A549 (cell line): Measurements from ENCODE around the gene TSC22D1. TPM values are rescaled to one million over a fixed set of nuclear protein-coding genes. Genes with fewer than 3 reads are reported as not detected.

ENCODE experiments used
- ATAC-seq, 2 experiments: fragments of 200-7000 bp in 1 of 2; fragments of >200 bp in 1 of 2; cut with Nextera tagmentation in 1 of 2; cut with Tn5 transposase in 1 of 2; 3 replicates each; pipeline versions ENCODE4 v1.8.0 to v1.9.1; 2018 to 2020; ENCODE audit warnings: mild to moderate bottlenecking in 1 of 2, moderate library complexity in 1 of 2
- CTCF ChIA-PET: fragments of 300-600 bp; sonication (Branson Sonifier 250); formaldehyde crosslinking; extraction: SDS; loops from one replicate; lab custom pipeline; 2021; ENCODE audit warnings: antibody characterized with exemption, inconsistent platforms; lab: Yijun Ruan, JAX
- POLR2A ChIA-PET: fragments of 350-600 bp; formaldehyde crosslinking; extraction: SDS; loops from one replicate; lab custom pipeline; 2021; ENCODE audit warnings: antibody characterized with exemption, inconsistent platforms; lab: Yijun Ruan, JAX
- DNase-seq, 2 experiments: peaks; one replicate each; pipeline versions ENCODE4 v3.0.0 to v3.0.0-alpha.2; 2011 to 2016; ENCODE audit warnings: low read depth in 1 of 2, low spot score in 1 of 2
- FAIRE-seq: peaks from 2 replicates; lab custom pipeline; 2011; peaks lifted over from hg19 to GRCh38; lab: Jason Lieb, UNC
- H3K27ac ChIP-seq, 2 experiments: fragments of >200 bp; sonication (Bioruptor Twin); formaldehyde crosslinking; 3 replicates each; pipeline ENCODE4 v1.5.1; 2016 to 2017
- H3K4me1 ChIP-seq: fragments of >200 bp; sonication (Bioruptor Twin); formaldehyde crosslinking; 3 replicates; pipeline ENCODE4 v1.6.1; 2016
- H3K4me2 ChIP-seq: fragments of >200 bp; sonication (Bioruptor Twin); formaldehyde crosslinking; 3 replicates; pipeline ENCODE4 v1.6.1; 2016
- H3K4me3 ChIP-seq: fragments of >200 bp; sonication (Bioruptor Twin); formaldehyde crosslinking; 3 replicates; pipeline ENCODE4 v1.5.1; 2016
- H3K9me3 ChIP-seq: fragments of >200 bp; sonication (Bioruptor Twin); formaldehyde crosslinking; 3 replicates; pipeline ENCODE4 v1.6.1; 2016
- CBX8 ChIP-seq: fragments of 200-600 bp; sonication (generic); IDR thresholded peaks from 2 replicates; pipeline ENCODE4 v1.6.1; 2016
- CEBPB ChIP-seq, 2 experiments: fragments of >200 bp in 1 of 2; sonication (Bioruptor Twin) in 1 of 2; formaldehyde crosslinking in 1 of 2; IDR thresholded peaks; 2 replicates each; pipeline ENCODE4 v1.6.1; 2012 to 2016
- CHD2 ChIP-seq: fragments of 150-350 bp; IDR thresholded peaks from 2 replicates; pipeline ENCODE4 v1.6.1; 2014; ENCODE audit warnings: low read length; ENCODE audit not compliant: partially characterized antibody
- CHD4 ChIP-seq: fragments of 200-600 bp; sonication (generic); IDR thresholded peaks from 2 replicates; pipeline ENCODE4 v1.6.1; 2016; ENCODE audit warnings: antibody characterized with exemption, mild to moderate bottlenecking, borderline replicate concordance
- ESRRA ChIP-seq: fragments of 150-350 bp; IDR thresholded peaks from 2 replicates; pipeline ENCODE4 v1.6.1; 2014; ENCODE audit warnings: mild to moderate bottlenecking, low read length, borderline replicate concordance
- FOSB ChIP-seq: fragments of 250-450 bp; sonication (Bioruptor Pico); IDR thresholded peaks from 2 replicates; pipeline ENCODE4 v1.5.0; 2020; ENCODE audit warnings: mild to moderate bottlenecking, moderate library complexity
- GATA3 ChIP-seq: IDR thresholded peaks from 2 replicates; pipeline ENCODE4 v1.6.1; 2012; ENCODE audit warnings: borderline replicate concordance
- HDAC2 ChIP-seq: fragments of 200-600 bp; sonication (generic); IDR thresholded peaks from 2 replicates; pipeline ENCODE4 v1.6.1; 2016
- HOXA7 ChIP-seq: fragments of 250-450 bp; sonication (Bioruptor Pico); IDR thresholded peaks from 2 replicates; pipeline ENCODE4 v1.5.0; 2020; ENCODE audit warnings: mild to moderate bottlenecking, moderate library complexity
- HOXB13 ChIP-seq: fragments of 250-450 bp; sonication (Bioruptor Pico); IDR thresholded peaks from 2 replicates; pipeline ENCODE4 v1.5.0; 2020; ENCODE audit warnings: low read depth, mild to moderate bottlenecking, moderate library complexity
- HOXB5 ChIP-seq: fragments of 250-450 bp; sonication (Bioruptor Pico); IDR thresholded peaks from 2 replicates; pipeline ENCODE4 v1.5.0; 2020; ENCODE audit warnings: mild to moderate bottlenecking, moderate library complexity
- KDM5A ChIP-seq: fragments of 200-600 bp; sonication (generic); IDR thresholded peaks from 2 replicates; pipeline ENCODE4 v1.6.1; 2016; ENCODE audit warnings: antibody characterized with exemption, mild to moderate bottlenecking
- MAZ ChIP-seq: fragments of 150-350 bp; IDR thresholded peaks from 2 replicates; pipeline ENCODE4 v1.6.1; 2014; ENCODE audit warnings: antibody characterized with exemption, low read depth, low read length, borderline replicate concordance
- MYC ChIP-seq: IDR thresholded peaks from 2 replicates; pipeline ENCODE4 v1.6.1; 2012; ENCODE audit warnings: mild to moderate bottlenecking, inconsistent platforms, low read length, improper control_type of control experiment, borderline replicate concordance
- NFE2L2 ChIP-seq: fragments of 150-350 bp; conservative IDR thresholded peaks from 2 replicates; pipeline ENCODE4 v1.6.1; 2014; ENCODE audit warnings: low read length
- NPAS2 ChIP-seq: fragments of 250-450 bp; sonication (Bioruptor Pico); IDR thresholded peaks from 2 replicates; pipeline ENCODE4 v1.8.0; 2022; ENCODE audit warnings: mild to moderate bottlenecking, moderate library complexity, borderline replicate concordance
- PHF8 ChIP-seq: fragments of 200-600 bp; sonication (generic); IDR thresholded peaks from 2 replicates; pipeline ENCODE4 v1.6.1; 2016; ENCODE audit warnings: low read depth, mild to moderate bottlenecking, antibody characterized with exemption, moderate library complexity, borderline replicate concordance
- RARB ChIP-seq: fragments of 250-450 bp; sonication (Bioruptor Pico); IDR thresholded peaks from 2 replicates; pipeline ENCODE4 v1.8.0; 2021; ENCODE audit warnings: mild to moderate bottlenecking, moderate library complexity
- RCOR1 ChIP-seq: fragments of 150-350 bp; IDR thresholded peaks from 2 replicates; pipeline ENCODE4 v1.6.1; 2014; ENCODE audit warnings: antibody characterized with exemption, low read length, low read depth
- RFX5 ChIP-seq: fragments of 450-650 bp; IDR thresholded peaks from 2 replicates; pipeline ENCODE4 v1.7.1; 2014; ENCODE audit warnings: antibody characterized with exemption, mild to moderate bottlenecking, moderate library complexity
- SREBF2 ChIP-seq: fragments of 450-650 bp; IDR thresholded peaks from 2 replicates; pipeline ENCODE4 v1.6.1; 2014; ENCODE audit warnings: mild to moderate bottlenecking, moderate library complexity
- TFCP2L1 ChIP-seq: fragments of 250-450 bp; sonication (Bioruptor Pico); IDR thresholded peaks from 2 replicates; pipeline ENCODE4 v1.5.0; 2021; ENCODE audit warnings: mild to moderate bottlenecking
- ZNF302 ChIP-seq: fragments of 250-450 bp; sonication (Bioruptor Pico); IDR thresholded peaks from 2 replicates; pipeline ENCODE4 v1.9.0; 2021; ENCODE audit warnings: inconsistent platforms, mild to moderate bottlenecking, moderate library complexity
- WGBS: methylation state at CpG from one replicate; pipeline ENCODE4 v1.1.6; 2017; ENCODE audit errors: missing lambda C conversion rate; 5-methylcytosine and 5-hydroxymethylcytosine counted together
- polyA plus RNA-seq, 4 experiments: library from polyadenylated mRNA; depleted of rRNA in 3 of 4; stranded (reverse); fragments of >200 nt; fragmentation: RNase III in 1 of 4; extraction: RNeasy Plus Mini Kit Qiagen cat#74134 plus additional on column Dnase treatment in 1 of 4; gene quantifications; 2 replicates in 3 of 4; 3 replicates in 1 of 4; pipeline ENCODE4 v1.2.3, GENCODE V29; 2011 to 2017
- TF ChIP-seq, protein P1 (sequence below): fragments of 200-600 bp; sonication (generic); IDR thresholded peaks from 2 replicates; pipeline ENCODE4 v1.6.1; 2016; ENCODE audit warnings: antibody characterized with exemption, mild to moderate bottlenecking, moderate library complexity
- TF ChIP-seq, protein P2 (sequence below): fragments of 250-450 bp; sonication (Bioruptor Pico); IDR thresholded peaks from 2 replicates; pipeline ENCODE4 v1.5.0; 2020; ENCODE audit warnings: low read depth, mild to moderate bottlenecking, moderate library complexity
- TF ChIP-seq, protein P3 (sequence below): IDR thresholded peaks from 2 replicates; pipeline ENCODE4 v1.6.1; 2012
- TF ChIP-seq, protein P4 (sequence below): IDR thresholded peaks from 2 replicates; pipeline ENCODE4 v1.6.1; 2012
- TF ChIP-seq, protein P5 (sequence below): fragments of >200 bp; sonication (Bioruptor Twin); formaldehyde crosslinking; IDR thresholded peaks from 2 replicates; pipeline ENCODE4 v1.6.1; 2016
- TF ChIP-seq, protein P6 (sequence below): fragments of 250-450 bp; sonication (Bioruptor Pico); IDR thresholded peaks from 2 replicates; pipeline ENCODE4 v1.5.0; 2021; ENCODE audit warnings: mild to moderate bottlenecking, moderate library complexity, borderline replicate concordance
- TF ChIP-seq, protein P7 (sequence below): fragments of 450-650 bp; IDR thresholded peaks from 2 replicates; pipeline ENCODE4 v1.6.1; 2014; ENCODE audit warnings: antibody characterized with exemption

TSC22D1 gene
- polyA plus RNA-seq, 2 of the 4 experiments (the other 2 are of a cell fraction): 66.8 to 196 TPM

DNA sequence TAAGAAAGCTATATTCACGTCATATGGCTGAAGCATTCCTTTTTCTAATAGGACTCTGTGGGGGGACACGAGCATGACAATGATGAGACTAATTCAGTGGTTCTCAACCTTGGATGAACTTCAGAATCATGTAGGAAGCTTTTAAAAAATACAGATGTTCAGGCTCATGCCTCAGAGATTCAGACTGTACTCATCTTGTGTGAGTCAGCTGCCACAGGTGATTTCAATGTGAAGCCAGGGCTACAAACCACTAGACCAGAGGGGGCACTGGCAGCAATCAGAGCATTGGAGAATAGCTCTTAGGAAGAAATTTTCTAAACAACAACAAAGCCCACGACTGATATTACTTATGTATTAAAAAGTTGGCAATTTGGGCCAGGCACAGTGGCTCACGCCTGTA lies 110.8 kb downstream of the TSC22D1 start:
- DNase-seq: no peak
- FAIRE-seq: no peak
- Histone ChIP-seq H3K4me1 (no peaks in the 10 kb centered on the region), H3K4me3 (no peak overlapping the region), H3K9me3 (no peaks in the 10 kb centered on the region), H3K4me2 (no peak overlapping the region), H3K27ac (no peak overlapping the region)
- 87% methylated on average over 4 of the region's 4 CpGs for WGBS
- no peak for TF ChIP-seq RFX5
- TF ChIP-seq, protein P1, sequence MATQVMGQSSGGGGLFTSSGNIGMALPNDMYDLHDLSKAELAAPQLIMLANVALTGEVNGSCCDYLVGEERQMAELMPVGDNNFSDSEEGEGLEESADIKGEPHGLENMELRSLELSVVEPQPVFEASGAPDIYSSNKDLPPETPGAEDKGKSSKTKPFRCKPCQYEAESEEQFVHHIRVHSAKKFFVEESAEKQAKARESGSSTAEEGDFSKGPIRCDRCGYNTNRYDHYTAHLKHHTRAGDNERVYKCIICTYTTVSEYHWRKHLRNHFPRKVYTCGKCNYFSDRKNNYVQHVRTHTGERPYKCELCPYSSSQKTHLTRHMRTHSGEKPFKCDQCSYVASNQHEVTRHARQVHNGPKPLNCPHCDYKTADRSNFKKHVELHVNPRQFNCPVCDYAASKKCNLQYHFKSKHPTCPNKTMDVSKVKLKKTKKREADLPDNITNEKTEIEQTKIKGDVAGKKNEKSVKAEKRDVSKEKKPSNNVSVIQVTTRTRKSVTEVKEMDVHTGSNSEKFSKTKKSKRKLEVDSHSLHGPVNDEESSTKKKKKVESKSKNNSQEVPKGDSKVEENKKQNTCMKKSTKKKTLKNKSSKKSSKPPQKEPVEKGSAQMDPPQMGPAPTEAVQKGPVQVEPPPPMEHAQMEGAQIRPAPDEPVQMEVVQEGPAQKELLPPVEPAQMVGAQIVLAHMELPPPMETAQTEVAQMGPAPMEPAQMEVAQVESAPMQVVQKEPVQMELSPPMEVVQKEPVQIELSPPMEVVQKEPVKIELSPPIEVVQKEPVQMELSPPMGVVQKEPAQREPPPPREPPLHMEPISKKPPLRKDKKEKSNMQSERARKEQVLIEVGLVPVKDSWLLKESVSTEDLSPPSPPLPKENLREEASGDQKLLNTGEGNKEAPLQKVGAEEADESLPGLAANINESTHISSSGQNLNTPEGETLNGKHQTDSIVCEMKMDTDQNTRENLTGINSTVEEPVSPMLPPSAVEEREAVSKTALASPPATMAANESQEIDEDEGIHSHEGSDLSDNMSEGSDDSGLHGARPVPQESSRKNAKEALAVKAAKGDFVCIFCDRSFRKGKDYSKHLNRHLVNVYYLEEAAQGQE: no peak
- no peak for TF ChIP-seq HDAC2
- TF ChIP-seq, protein P2, sequence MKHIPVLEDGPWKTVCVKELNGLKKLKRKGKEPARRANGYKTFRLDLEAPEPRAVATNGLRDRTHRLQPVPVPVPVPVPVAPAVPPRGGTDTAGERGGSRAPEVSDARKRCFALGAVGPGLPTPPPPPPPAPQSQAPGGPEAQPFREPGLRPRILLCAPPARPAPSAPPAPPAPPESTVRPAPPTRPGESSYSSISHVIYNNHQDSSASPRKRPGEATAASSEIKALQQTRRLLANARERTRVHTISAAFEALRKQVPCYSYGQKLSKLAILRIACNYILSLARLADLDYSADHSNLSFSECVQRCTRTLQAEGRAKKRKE (CRISPR knock-in tag): no peak
- no peak for TF ChIP-seq NFE2L2
- TF ChIP-seq HOXA7 (CRISPR knock-in tag): no peak
- TF ChIP-seq CBX8: no peak
- TF ChIP-seq HOXB5: no peak
- TF ChIP-seq, protein P3, sequence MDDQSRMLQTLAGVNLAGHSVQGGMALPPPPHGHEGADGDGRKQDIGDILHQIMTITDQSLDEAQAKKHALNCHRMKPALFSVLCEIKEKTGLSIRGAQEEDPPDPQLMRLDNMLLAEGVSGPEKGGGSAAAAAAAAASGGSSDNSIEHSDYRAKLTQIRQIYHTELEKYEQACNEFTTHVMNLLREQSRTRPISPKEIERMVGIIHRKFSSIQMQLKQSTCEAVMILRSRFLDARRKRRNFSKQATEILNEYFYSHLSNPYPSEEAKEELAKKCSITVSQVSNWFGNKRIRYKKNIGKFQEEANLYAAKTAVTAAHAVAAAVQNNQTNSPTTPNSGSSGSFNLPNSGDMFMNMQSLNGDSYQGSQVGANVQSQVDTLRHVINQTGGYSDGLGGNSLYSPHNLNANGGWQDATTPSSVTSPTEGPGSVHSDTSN: no peak
- TF ChIP-seq ZNF302 (CRISPR knock-in tag): no peak
- TF ChIP-seq HOXB13 (CRISPR knock-in tag): no peak
- no peak for TF ChIP-seq PHF8
- no peak for TF ChIP-seq CHD2
- TF ChIP-seq ESRRA: no peak
- ATAC-seq: no peak
- CTCF ChIA-PET: interaction anchor here (0.9 to 3.3 kb wide), 5 partner anchors 9 to 563 kb away, joined by 4 to 24 read pairs (median 4); no protein-coding TSS in a partner anchor
- POLR2A ChIA-PET: no interaction called here

DNA sequence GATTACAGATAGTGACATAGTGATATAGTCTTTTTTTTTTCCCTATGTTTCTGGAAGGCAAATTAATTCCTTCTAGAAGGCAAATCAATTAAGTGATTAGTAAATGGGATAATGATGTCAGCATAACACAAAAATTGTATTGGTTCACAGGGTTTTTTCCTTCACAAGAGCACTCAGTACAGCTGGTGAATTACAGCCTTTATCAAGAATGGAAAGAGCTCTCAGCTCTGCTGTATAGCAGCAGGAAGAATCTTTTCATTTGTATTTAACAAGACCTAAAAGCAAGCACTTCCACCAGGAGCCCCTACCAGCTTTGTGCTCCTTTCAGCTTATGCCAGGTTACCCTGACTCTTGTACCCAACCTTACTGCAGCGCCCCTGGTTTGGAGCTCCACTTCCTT lies 111.7 kb downstream of the TSC22D1 start:
- Histone ChIP-seq H3K27ac (no peak overlapping the region), H3K4me3 (no peak overlapping the region), H3K9me3 (no peaks in the 10 kb centered on the region), H3K4me1 (no peaks in the 10 kb centered on the region), H3K4me2 (no peak overlapping the region)
- ATAC-seq (no peak), DNase-seq (no peak), FAIRE-seq (no peak)
- POLR2A ChIA-PET: no interaction called here
- TF ChIP-seq ESRRA (no peak), NPAS2 (CRISPR knock-in tag) (no peak), MAZ (no peak), TFCP2L1 (CRISPR knock-in tag) (no peak), PHF8 (no peak), KDM5A (no peak), NFE2L2 (no peak), MYC (no peak), CEBPB (IDR thresholded peaks at IDR 0.05) (no peak), CHD2 (no peak), GATA3 (no peak), CHD4 (no peak), FOSB (CRISPR knock-in tag) (no peak), RARB (CRISPR knock-in tag) (no peak), RCOR1 (no peak), SREBF2 (no peak)
- TF ChIP-seq, protein P4, sequence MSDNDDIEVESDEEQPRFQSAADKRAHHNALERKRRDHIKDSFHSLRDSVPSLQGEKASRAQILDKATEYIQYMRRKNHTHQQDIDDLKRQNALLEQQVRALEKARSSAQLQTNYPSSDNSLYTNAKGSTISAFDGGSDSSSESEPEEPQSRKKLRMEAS: no peak
- TF ChIP-seq, protein P5, sequence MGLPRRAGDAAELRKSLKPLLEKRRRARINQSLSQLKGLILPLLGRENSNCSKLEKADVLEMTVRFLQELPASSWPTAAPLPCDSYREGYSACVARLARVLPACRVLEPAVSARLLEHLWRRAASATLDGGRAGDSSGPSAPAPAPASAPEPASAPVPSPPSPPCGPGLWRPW: no peak
- TF ChIP-seq, protein P6, sequence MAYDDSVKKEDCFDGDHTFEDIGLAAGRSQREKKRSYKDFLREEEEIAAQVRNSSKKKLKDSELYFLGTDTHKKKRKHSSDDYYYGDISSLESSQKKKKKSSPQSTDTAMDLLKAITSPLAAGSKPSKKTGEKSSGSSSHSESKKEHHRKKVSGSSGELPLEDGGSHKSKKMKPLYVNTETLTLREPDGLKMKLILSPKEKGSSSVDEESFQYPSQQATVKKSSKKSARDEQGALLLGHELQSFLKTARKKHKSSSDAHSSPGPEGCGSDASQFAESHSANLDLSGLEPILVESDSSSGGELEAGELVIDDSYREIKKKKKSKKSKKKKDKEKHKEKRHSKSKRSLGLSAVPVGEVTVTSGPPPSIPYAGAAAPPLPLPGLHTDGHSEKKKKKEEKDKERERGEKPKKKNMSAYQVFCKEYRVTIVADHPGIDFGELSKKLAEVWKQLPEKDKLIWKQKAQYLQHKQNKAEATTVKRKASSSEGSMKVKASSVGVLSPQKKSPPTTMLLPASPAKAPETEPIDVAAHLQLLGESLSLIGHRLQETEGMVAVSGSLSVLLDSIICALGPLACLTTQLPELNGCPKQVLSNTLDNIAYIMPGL (CRISPR knock-in tag): no peak
- TF ChIP-seq, protein P7, sequence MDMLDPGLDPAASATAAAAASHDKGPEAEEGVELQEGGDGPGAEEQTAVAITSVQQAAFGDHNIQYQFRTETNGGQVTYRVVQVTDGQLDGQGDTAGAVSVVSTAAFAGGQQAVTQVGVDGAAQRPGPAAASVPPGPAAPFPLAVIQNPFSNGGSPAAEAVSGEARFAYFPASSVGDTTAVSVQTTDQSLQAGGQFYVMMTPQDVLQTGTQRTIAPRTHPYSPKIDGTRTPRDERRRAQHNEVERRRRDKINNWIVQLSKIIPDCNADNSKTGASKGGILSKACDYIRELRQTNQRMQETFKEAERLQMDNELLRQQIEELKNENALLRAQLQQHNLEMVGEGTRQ: no peak
- 86% methylated on average over 1 of the region's 1 CpG for WGBS
- CTCF ChIA-PET: interaction anchor here (0.9 to 3.3 kb wide), 6 partner anchors 8 to 562 kb away, joined by 4 to 24 read pairs (median 5); no protein-coding TSS in a partner anchor
